ENCODE data around the gene PAFAH1B2.
"Not testable (repeated sequence)": the region's sequence is repeated elsewhere in the genome, so short reads cannot be mapped to it uniquely, and the experiment has no call there.

Gene PAFAH1B2

GRCh38 chr11:117202386-117203068 is 58.4 kb downstream of the PAFAH1B2 start:
- DNase-seq (ENCODE audit: low read depth) = no peak

GRCh38 chr11:117203069-117203407 is 59.0 kb downstream of the PAFAH1B2 start:
- no peak for DNase-seq (ENCODE audit: low read depth)

GRCh38 chr11:117204283-117205080 is 60.4 kb downstream of the PAFAH1B2 start:
- no peak for DNase-seq (ENCODE audit: low read depth)

- DNase-seq (ENCODE audit: low read depth) = no peak
Observed at GRCh38 chr11:117205211-117205818, 61.2 kb downstream of the PAFAH1B2 start.

- DNase-seq (ENCODE audit: low read depth) = not testable (repeated sequence)
Observed at GRCh38 chr11:117206111-117206510, 62.0 kb downstream of the PAFAH1B2 start.

- not testable (repeated sequence) for DNase-seq (ENCODE audit: low read depth)
Observed at GRCh38 chr11:117206859-117207258, 62.8 kb downstream of the PAFAH1B2 start.

- not testable (repeated sequence) for DNase-seq (ENCODE audit: low read depth)
Observed at GRCh38 chr11:117207481-117207880, 63.4 kb downstream of the PAFAH1B2 start.

- DNase-seq (ENCODE audit: low read depth) = not testable (repeated sequence)
Observed at GRCh38 chr11:117208710-117209109, 64.6 kb downstream of the PAFAH1B2 start.

GRCh38 chr11:117209351-117210125 is 65.5 kb downstream of the PAFAH1B2 start:
- DNase-seq (ENCODE audit: low read depth) = not testable (repeated sequence)

- no peak for DNase-seq (ENCODE audit: low read depth)
Observed at GRCh38 chr11:117210620-117211019, 66.5 kb downstream of the PAFAH1B2 start.

GRCh38 chr11:117212697-117213355 is 68.7 kb downstream of the PAFAH1B2 start:
- DNase-seq (ENCODE audit: low read depth) = no peak

GRCh38 chr11:117214404-117215110 is 70.5 kb downstream of the PAFAH1B2 start:
- DNase-seq (ENCODE audit: low read depth) = no peak

- DNase-seq (ENCODE audit: low read depth) = no peak
Observed at GRCh38 chr11:117217141-117218084, 73.3 kb downstream of the PAFAH1B2 start.

- DNase-seq (ENCODE audit: low read depth) = no peak
Observed at GRCh38 chr11:117218133-117218915, 74.2 kb downstream of the PAFAH1B2 start.

- no peak for DNase-seq (ENCODE audit: low read depth)
Observed at GRCh38 chr11:117219001-117219400, 74.9 kb downstream of the PAFAH1B2 start.

- no peak for DNase-seq (ENCODE audit: low read depth)
Observed at GRCh38 chr11:117219455-117219854, 75.4 kb downstream of the PAFAH1B2 start.

- DNase-seq (ENCODE audit: low read depth) = no peak
Observed at GRCh38 chr11:117219995-117220394, 75.9 kb downstream of the PAFAH1B2 start.

- no peak for DNase-seq (ENCODE audit: low read depth)
Observed at GRCh38 chr11:117220568-117220967, 76.5 kb downstream of the PAFAH1B2 start.
